ENCODE data around the gene PHKG1. TPM values are rescaled to one million over a fixed set of nuclear protein-coding genes. Genes with fewer than 3 reads are reported as not detected.
"Not testable (repeated sequence)": the region's sequence is repeated elsewhere in the genome, so short reads cannot be mapped to it uniquely, and the experiment has no call there.

The PHKG1 gene
- total RNA-seq, 2 experiments from 2014 or later, result 9.7 to 11.5 TPM

DNA sequence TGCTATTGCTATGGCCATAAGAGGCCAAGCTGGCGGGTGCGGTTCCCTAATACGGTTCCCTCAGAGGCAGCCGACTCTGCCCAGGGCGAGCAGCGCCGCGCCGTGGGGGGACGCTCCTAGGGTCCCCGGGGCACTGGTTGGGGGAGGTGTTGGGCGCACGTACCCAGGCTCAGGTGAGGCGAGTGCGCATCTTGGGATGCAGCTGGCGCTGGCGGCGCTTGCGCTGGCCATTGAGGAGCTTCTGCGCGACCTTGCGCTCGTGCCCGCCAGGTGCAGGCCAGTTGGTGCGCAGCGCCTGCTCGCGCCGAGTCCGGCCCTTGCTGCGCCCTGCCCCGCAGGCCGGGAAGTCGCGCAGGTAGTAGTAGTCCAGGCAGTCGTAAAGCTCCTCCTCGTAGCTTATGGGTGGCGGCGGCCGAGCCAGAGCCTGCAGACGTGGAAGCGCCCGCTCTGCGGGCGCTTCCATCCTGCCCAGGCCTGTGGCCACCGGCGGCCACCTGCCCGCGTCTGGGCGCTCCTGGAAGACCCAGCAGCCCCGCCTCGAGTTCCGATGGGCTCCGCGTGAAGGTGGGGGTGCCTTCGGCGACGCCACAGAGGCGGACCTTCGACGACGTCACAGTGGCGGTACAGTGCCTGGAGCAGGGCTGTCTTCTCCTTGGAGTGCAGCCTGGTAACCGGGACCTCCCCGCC is 23.2 kb upstream of the PHKG1 start, which contains the start of gene NUPR2:
TSS of gene NUPR2 (minus strand) at position 566 of the 687 bp plus-strand sequence. CDS start at position 463, 103 bp downstream.
- CTCF ChIA-PET, result no interaction called here
- Mint-ChIP-seq H3K27me3 (peaks cover 27% of the 10 kb centered on the region), H3K4me1 (ENCODE audit: low read depth) (no peaks in the 10 kb centered on the region), H3K36me3 (ENCODE audit: low read depth) (no peaks in the 10 kb centered on the region), H3K9me3 (no peaks in the 10 kb centered on the region), H3K4me3 (no peak within 1 kb of the TSS), H3K27ac (no peak within 1 kb of the TSS)
- no peak for ATAC-seq (ENCODE audit: poor library complexity)
- peaks cover 13 to 21% of the 10 kb centered on the region in 2 experiments for H3K27me3 ChIP-seq (ENCODE audit: control insufficient read depth in 1 of 2, insufficient read depth in 2 of 2, low read length in 2 of 2)
- H3K9me3 ChIP-seq (ENCODE audit: control insufficient read depth in 1 of 2, insufficient read depth in 1 of 2, low read length in 2 of 2), result peaks cover 0 to 6% of the 10 kb centered on the region in 2 experiments
- POLR2A ChIA-PET, result no interaction called here
- H3K36me3 ChIP-seq (ENCODE audit: insufficient read depth, low read length), result no peaks in the 10 kb centered on the region
- H3K27ac ChIP-seq (ENCODE audit: low read depth in 1 of 2, low read length in 2 of 2), result no peak within 1 kb of the TSS
- peak within 1 kb of the TSS; percentile 5 for H3K4me3 ChIP-seq (ENCODE audit: low read length)
- TF ChIP-seq, protein P1, sequence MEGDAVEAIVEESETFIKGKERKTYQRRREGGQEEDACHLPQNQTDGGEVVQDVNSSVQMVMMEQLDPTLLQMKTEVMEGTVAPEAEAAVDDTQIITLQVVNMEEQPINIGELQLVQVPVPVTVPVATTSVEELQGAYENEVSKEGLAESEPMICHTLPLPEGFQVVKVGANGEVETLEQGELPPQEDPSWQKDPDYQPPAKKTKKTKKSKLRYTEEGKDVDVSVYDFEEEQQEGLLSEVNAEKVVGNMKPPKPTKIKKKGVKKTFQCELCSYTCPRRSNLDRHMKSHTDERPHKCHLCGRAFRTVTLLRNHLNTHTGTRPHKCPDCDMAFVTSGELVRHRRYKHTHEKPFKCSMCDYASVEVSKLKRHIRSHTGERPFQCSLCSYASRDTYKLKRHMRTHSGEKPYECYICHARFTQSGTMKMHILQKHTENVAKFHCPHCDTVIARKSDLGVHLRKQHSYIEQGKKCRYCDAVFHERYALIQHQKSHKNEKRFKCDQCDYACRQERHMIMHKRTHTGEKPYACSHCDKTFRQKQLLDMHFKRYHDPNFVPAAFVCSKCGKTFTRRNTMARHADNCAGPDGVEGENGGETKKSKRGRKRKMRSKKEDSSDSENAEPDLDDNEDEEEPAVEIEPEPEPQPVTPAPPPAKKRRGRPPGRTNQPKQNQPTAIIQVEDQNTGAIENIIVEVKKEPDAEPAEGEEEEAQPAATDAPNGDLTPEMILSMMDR (IDR thresholded peaks at IDR 0.05), result no peak
- intact Hi-C loops (cut with DNase I, micrococcal nuclease), result no loop called here
- no peak for DNase-seq
- H3K4me1 ChIP-seq (ENCODE audit: insufficient read depth, low read length), result no peaks in the 10 kb centered on the region

DNA sequence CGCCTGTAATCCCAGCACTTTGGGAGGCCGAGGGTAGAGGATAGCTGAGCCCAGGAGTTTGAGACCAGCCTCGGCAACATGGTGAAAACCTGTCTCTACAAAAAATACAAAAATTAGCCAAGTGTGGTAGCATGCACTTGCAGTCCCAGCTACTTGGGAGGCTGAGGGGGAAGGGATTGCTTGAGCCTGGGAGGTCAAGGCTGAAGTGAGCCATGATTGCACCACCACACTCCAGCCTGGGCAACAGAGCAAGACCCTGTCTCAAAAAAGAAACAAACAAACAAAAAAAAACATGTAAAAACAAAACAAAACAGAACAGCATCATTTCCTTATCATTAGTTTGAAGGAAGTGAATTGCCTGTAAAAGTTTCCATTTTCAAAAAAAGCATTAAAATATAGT is 19.5 kb upstream of the PHKG1 start:
- intact Hi-C loops (cut with DNase I, micrococcal nuclease); H3K27ac Mint-ChIP-seq; H3K4me3 Mint-ChIP-seq; H3K4me1 Mint-ChIP-seq (ENCODE audit: low read depth); H3K27me3 Mint-ChIP-seq; H3K4me1 ChIP-seq (ENCODE audit: insufficient read depth, low read length); ATAC-seq (ENCODE audit: poor library complexity); H3K9me3 Mint-ChIP-seq; H3K36me3 Mint-ChIP-seq (ENCODE audit: low read depth); H3K9me3 ChIP-seq (ENCODE audit: control insufficient read depth in 1 of 2, insufficient read depth in 1 of 2, low read length in 2 of 2); POLR2A ChIA-PET; H3K27ac ChIP-seq (ENCODE audit: low read depth in 1 of 2, low read length in 2 of 2); H3K36me3 ChIP-seq (ENCODE audit: insufficient read depth, low read length); H3K4me3 ChIP-seq (ENCODE audit: low read length); DNase-seq; CTCF ChIA-PET: not testable (repeated sequence)
- H3K27me3 ChIP-seq (ENCODE audit: control insufficient read depth in 1 of 2, insufficient read depth in 2 of 2, low read length in 2 of 2), result peaks cover 12 to 13% of the 10 kb centered on the region in 2 experiments

DNA sequence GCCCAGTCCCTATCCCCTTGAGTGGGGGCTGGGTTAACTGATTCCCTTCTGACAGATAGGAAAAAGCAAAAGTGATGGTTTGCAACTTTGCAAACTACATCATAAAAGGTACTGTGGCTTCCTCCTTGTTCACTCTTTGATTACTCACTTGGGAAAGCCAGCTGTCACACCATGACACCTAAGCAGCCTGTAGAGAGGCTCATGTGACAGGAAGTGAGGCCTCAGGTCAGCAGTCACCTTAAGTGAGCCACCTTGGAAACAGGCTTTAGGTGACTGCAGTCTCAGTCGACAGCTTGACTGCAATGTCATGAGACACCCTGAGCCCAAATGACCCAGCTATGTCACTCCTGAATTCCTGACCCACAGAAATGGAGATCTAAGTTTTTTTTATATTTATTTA is 17.9 kb upstream of the PHKG1 start:
- Histone ChIP-seq H3K27me3 (ENCODE audit: control insufficient read depth in 1 of 2, insufficient read depth in 2 of 2, low read length in 2 of 2) (peaks cover 0 to 4% of the 10 kb centered on the region in 2 experiments), H3K9me3 (ENCODE audit: control insufficient read depth in 1 of 2, insufficient read depth in 1 of 2, low read length in 2 of 2) (peaks cover 0 to 5% of the 10 kb centered on the region in 2 experiments), H3K36me3 (ENCODE audit: insufficient read depth, low read length) (no peaks in the 10 kb centered on the region), H3K4me3 (ENCODE audit: low read length) (no peak overlapping the region), H3K27ac (ENCODE audit: low read depth in 1 of 2, low read length in 2 of 2) (no peak overlapping the region), H3K4me1 (ENCODE audit: insufficient read depth, low read length) (peaks cover 9% of the 10 kb centered on the region)
- Mint-ChIP-seq H3K27me3 (peaks cover 5% of the 10 kb centered on the region), H3K4me3 (no peak overlapping the region), H3K27ac (no peak overlapping the region), H3K4me1 (ENCODE audit: low read depth) (peaks cover 24% of the 10 kb centered on the region), H3K36me3 (ENCODE audit: low read depth) (peaks cover 14% of the 10 kb centered on the region), H3K9me3 (no peaks in the 10 kb centered on the region)
- ATAC-seq (ENCODE audit: poor library complexity), result no peak
- ChIA-PET POLR2A (no interaction called here), CTCF (no interaction called here)
- DNase-seq, result no peak
- TF ChIP-seq, protein P1 (IDR thresholded peaks at IDR 0.05), result no peak
- intact Hi-C loops (cut with DNase I, micrococcal nuclease), result no loop called here

DNA sequence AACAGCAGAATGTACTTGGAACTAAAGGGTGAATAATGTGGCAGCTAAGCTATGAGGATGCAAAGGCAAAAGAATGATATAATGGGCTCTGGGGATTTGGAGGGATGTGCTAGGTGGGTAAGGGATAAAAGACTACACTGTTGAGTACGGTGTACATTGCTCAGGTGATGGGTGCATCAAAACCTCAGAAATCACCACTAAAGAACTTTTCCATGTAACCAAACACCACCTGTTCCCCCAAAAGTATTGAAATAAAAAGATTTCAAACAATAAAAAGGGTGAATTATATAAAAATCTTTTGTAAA is 15.2 kb upstream of the PHKG1 start:
- TF ChIP-seq, protein P1 (IDR thresholded peaks at IDR 0.05), result no peak
- peaks cover 22% of the 10 kb centered on the region for H3K4me1 ChIP-seq (ENCODE audit: insufficient read depth, low read length)
- peaks cover 0 to 5% of the 10 kb centered on the region in 2 experiments for H3K9me3 ChIP-seq (ENCODE audit: control insufficient read depth in 1 of 2, insufficient read depth in 1 of 2, low read length in 2 of 2)
- CTCF ChIA-PET, result no interaction called here
- peaks cover 12% of the 10 kb centered on the region for H3K36me3 ChIP-seq (ENCODE audit: insufficient read depth, low read length)
- Mint-ChIP-seq H3K4me3 (peak overlapping the region; percentile 35), H3K27me3 (no peaks in the 10 kb centered on the region), H3K27ac (peak overlapping the region; percentile 98), H3K4me1 (ENCODE audit: low read depth) (peaks cover 37% of the 10 kb centered on the region), H3K36me3 (ENCODE audit: low read depth) (peaks cover 35% of the 10 kb centered on the region), H3K9me3 (no peaks in the 10 kb centered on the region)
- POLR2A ChIA-PET, result interaction anchor here (3.0 kb wide), 1 partner anchor 742 kb away, joined by 25 read pairs; the partner anchor contains the start of gene LANCL2
- intact Hi-C loops (cut with DNase I, micrococcal nuclease), result loop anchor here (2.0 to 10.0 kb wide), 8 partner anchors 56 to 1351 kb away; partner anchors contain the start of genes CCT6A (in 1 of the 2), LANCL2 (in 1 of the 2), NIPSNAP2 (in 1 of the 2) and PSPH (in 1 of the 2)
- no peak overlapping the region for H3K4me3 ChIP-seq (ENCODE audit: low read length)
- DNase-seq, result no peak
- ATAC-seq (ENCODE audit: poor library complexity), result no peak
- H3K27ac ChIP-seq (ENCODE audit: low read depth in 1 of 2, low read length in 2 of 2), result no peak overlapping the region
- no peaks in the 10 kb centered on the region for H3K27me3 ChIP-seq (ENCODE audit: control insufficient read depth in 1 of 2, insufficient read depth in 2 of 2, low read length in 2 of 2)
